Measurements from ENCODE around the gene TRIP10. TPM values are rescaled to one million over a fixed set of nuclear protein-coding genes. Genes with fewer than 3 reads are reported as not detected.
A peak's percentile ranks its signal among the peaks of the same experiment; 100 is the strongest.

The TRIP10 gene
- total RNA-seq, 1 donor: 36.2 TPM

- Histone ChIP-seq H3K9me3 (ENCODE audit: low read depth, low read length) (no peaks in the 10 kb centered on the region), H3K27ac (ENCODE audit: low read depth, low read length) (no peak overlapping the region), H2AFZ (ENCODE audit: low read length) (no peak overlapping the region), H4K20me1 (ENCODE audit: insufficient read depth, low read length) (no peaks in the 10 kb centered on the region), H3K36me3 (ENCODE audit: insufficient read depth, low read length) (no peaks in the 10 kb centered on the region), H3K4me2 (ENCODE audit: insufficient read depth, low read length) (no peak overlapping the region), H3K4me3 (ENCODE audit: insufficient read depth, low read length) (no peak overlapping the region), H3K4me1 (ENCODE audit: insufficient read depth, low read length) (peaks cover 8% of the 10 kb centered on the region), H3K27me3 (ENCODE audit: insufficient read depth, low read length) (peaks cover 7% of the 10 kb centered on the region), H3K79me2 (ENCODE audit: insufficient read depth, low read length) (no peaks in the 10 kb centered on the region)
- TF ChIP-seq CTCF (IDR thresholded peaks at IDR 0.05; ENCODE audit: extremely low read depth, low read depth, low read length): no peak
- no peak for DNase-seq (ENCODE audit: insufficient read length, low spot score, missing footprints)
These were observed 22.0 kb upstream of the TRIP10 start for GRCh38 chr19:6717441-6717971.

- H3K36me3 ChIP-seq (ENCODE audit: insufficient read depth, low read length): no peaks in the 10 kb centered on the region
- TF ChIP-seq CTCF (IDR thresholded peaks at IDR 0.05; ENCODE audit: extremely low read depth, low read depth, low read length): no peak
- peaks cover 11% of the 10 kb centered on the region for H3K4me1 ChIP-seq (ENCODE audit: insufficient read depth, low read length)
- peaks cover 7% of the 10 kb centered on the region for H3K27me3 ChIP-seq (ENCODE audit: insufficient read depth, low read length)
- H3K9me3 ChIP-seq (ENCODE audit: low read depth, low read length): no peaks in the 10 kb centered on the region
- H3K4me2 ChIP-seq (ENCODE audit: insufficient read depth, low read length): no peak overlapping the region
- H3K27ac ChIP-seq (ENCODE audit: low read depth, low read length): no peak overlapping the region
- no peak overlapping the region for H2AFZ ChIP-seq (ENCODE audit: low read length)
- no peaks in the 10 kb centered on the region for H4K20me1 ChIP-seq (ENCODE audit: insufficient read depth, low read length)
- no peak overlapping the region for H3K4me3 ChIP-seq (ENCODE audit: insufficient read depth, low read length)
- no peaks in the 10 kb centered on the region for H3K79me2 ChIP-seq (ENCODE audit: insufficient read depth, low read length)
- DNase-seq (ENCODE audit: insufficient read length, low spot score, missing footprints): no peak
These were observed 21.3 kb upstream of the TRIP10 start for GRCh38 chr19:6718111-6718740.

- no peak overlapping the region for H2AFZ ChIP-seq (ENCODE audit: low read length)
- no peak overlapping the region for H3K27ac ChIP-seq (ENCODE audit: low read depth, low read length)
- no peaks in the 10 kb centered on the region for H3K36me3 ChIP-seq (ENCODE audit: insufficient read depth, low read length)
- H3K27me3 ChIP-seq (ENCODE audit: insufficient read depth, low read length): peaks cover 7% of the 10 kb centered on the region
- TF ChIP-seq CTCF (IDR thresholded peaks at IDR 0.05; ENCODE audit: extremely low read depth, low read depth, low read length): no peak
- peaks cover 12% of the 10 kb centered on the region for H3K4me1 ChIP-seq (ENCODE audit: insufficient read depth, low read length)
- no peaks in the 10 kb centered on the region for H4K20me1 ChIP-seq (ENCODE audit: insufficient read depth, low read length)
- no peaks in the 10 kb centered on the region for H3K79me2 ChIP-seq (ENCODE audit: insufficient read depth, low read length)
- H3K9me3 ChIP-seq (ENCODE audit: low read depth, low read length): no peaks in the 10 kb centered on the region
- no peak overlapping the region for H3K4me3 ChIP-seq (ENCODE audit: insufficient read depth, low read length)
- peak; percentile 95 for DNase-seq (ENCODE audit: insufficient read length, low spot score, missing footprints)
- no peak overlapping the region for H3K4me2 ChIP-seq (ENCODE audit: insufficient read depth, low read length)
These were observed 20.5 kb upstream of the TRIP10 start for GRCh38 chr19:6718741-6719539.

GRCh38 chr19:6719540-6719861 is 20.0 kb upstream of the TRIP10 start:
- H2AFZ ChIP-seq (ENCODE audit: low read length): no peak overlapping the region
- H3K9me3 ChIP-seq (ENCODE audit: low read depth, low read length): no peaks in the 10 kb centered on the region
- H3K36me3 ChIP-seq (ENCODE audit: insufficient read depth, low read length): no peaks in the 10 kb centered on the region
- peaks cover 7% of the 10 kb centered on the region for H3K27me3 ChIP-seq (ENCODE audit: insufficient read depth, low read length)
- no peak overlapping the region for H3K4me2 ChIP-seq (ENCODE audit: insufficient read depth, low read length)
- DNase-seq (ENCODE audit: insufficient read length, low spot score, missing footprints): peak; percentile 39
- H3K79me2 ChIP-seq (ENCODE audit: insufficient read depth, low read length): no peaks in the 10 kb centered on the region
- H3K4me3 ChIP-seq (ENCODE audit: insufficient read depth, low read length): no peak overlapping the region
- no peak overlapping the region for H3K27ac ChIP-seq (ENCODE audit: low read depth, low read length)
- no peak for TF ChIP-seq CTCF (IDR thresholded peaks at IDR 0.05; ENCODE audit: extremely low read depth, low read depth, low read length)
- H4K20me1 ChIP-seq (ENCODE audit: insufficient read depth, low read length): no peaks in the 10 kb centered on the region
- H3K4me1 ChIP-seq (ENCODE audit: insufficient read depth, low read length): peaks cover 12% of the 10 kb centered on the region

All from osteoblast (primary cell).